SK-N-SH (cell line): ENCODE data around the gene COL28A1. TPM values are rescaled to one million over a fixed set of nuclear protein-coding genes. Genes with fewer than 3 reads are reported as not detected.

Experiments used
- CTCF ChIA-PET: fragments of 300-600, 350-600 bp; formaldehyde crosslinking; extraction: SDS; loops from one replicate; lab custom pipeline; 2021; lab: Yijun Ruan, JAX
- POLR2A ChIA-PET: fragments of 350-600 bp; sonication (Branson Sonifier 250); formaldehyde crosslinking; extraction: SDS; loops from one replicate; lab custom pipeline; 2020; ENCODE audit warnings: antibody characterized with exemption, inconsistent platforms; lab: Yijun Ruan, JAX
- DNase-seq: peaks from one replicate; pipeline ENCODE4 v3.0.0; 2012
- H2AFZ ChIP-seq: fragments of 200-600 bp; sonication (generic); 2 replicates; pipeline ENCODE4 v1.8.1; 2016; ENCODE audit warnings: antibody characterized with exemption, mild to moderate bottlenecking, low read depth
- H3F3A ChIP-seq: fragments of 200-600 bp; sonication (generic); replicated peaks from 2 replicates; pipeline ENCODE3; 2016; ENCODE audit warnings: antibody characterized with exemption, mild to moderate bottlenecking; ENCODE audit not compliant: insufficient read depth
- H3K27ac ChIP-seq, 2 experiments: fragments of 200-500 bp in 1 of 2; fragments of 200-600 bp in 1 of 2; sonication (Bioruptor generic) in 1 of 2; sonication (generic), shearing (Covaris generic) in 1 of 2; 2 replicates each; pipeline versions ENCODE4 v1.5.1 to v1.6.1; 2014 to 2016; ENCODE audit warnings: low read depth in 2 of 2, inconsistent platforms in 1 of 2, low read length in 1 of 2, mild to moderate bottlenecking in 1 of 2, mixed read lengths in 1 of 2
- H3K27me3 ChIP-seq: fragments of 200-600 bp; sonication (generic), shearing (Covaris generic); 2 replicates; pipeline ENCODE4 v1.6.1; 2016; ENCODE audit warnings: mixed run types; ENCODE audit not compliant: insufficient read depth
- H3K36me3 ChIP-seq, 2 experiments: fragments of 200-500 bp in 1 of 2; fragments of 200-600 bp in 1 of 2; sonication (Bioruptor generic) in 1 of 2; sonication (generic) in 1 of 2; replicated peaks in 1 of 2; 2 replicates each; pipeline versions ENCODE3 to v1.5.1; 2014 to 2016; ENCODE audit warnings: low read length in 1 of 2, mild to moderate bottlenecking in 1 of 2; ENCODE audit not compliant: insufficient read depth in 2 of 2, control insufficient read depth in 1 of 2
- H3K4me1 ChIP-seq, 2 experiments: fragments of 200-500 bp in 1 of 2; fragments of 200-600 bp in 1 of 2; sonication (Bioruptor generic) in 1 of 2; sonication (generic), shearing (Covaris generic) in 1 of 2; 2 replicates each; pipeline versions ENCODE4 v1.5.1 to v1.6.1; 2014 to 2016; ENCODE audit warnings: low read depth in 1 of 2, low read length in 1 of 2, mixed run types in 1 of 2; ENCODE audit not compliant: insufficient read depth in 2 of 2, control insufficient read depth in 1 of 2
- H3K4me2 ChIP-seq: fragments of 200-600 bp; sonication (generic), shearing (Covaris generic); 2 replicates; pipeline ENCODE4 v1.6.1; 2017; ENCODE audit warnings: mixed run types
- H3K4me3 ChIP-seq, 2 experiments: fragments of 200-500 bp in 1 of 2; fragments of 200-600 bp in 1 of 2; sonication (Bioruptor generic) in 1 of 2; sonication (generic), shearing (Covaris generic) in 1 of 2; 2 replicates each; pipeline versions ENCODE4 v1.5.1 to v1.8.1; 2014 to 2016; ENCODE audit warnings: low read depth in 2 of 2, inconsistent platforms in 1 of 2, low read length in 1 of 2, mild to moderate bottlenecking in 1 of 2, mixed read lengths in 1 of 2, moderate library complexity in 1 of 2
- H3K79me2 ChIP-seq: fragments of 200-600 bp; sonication (generic); 2 replicates; pipeline ENCODE4 v1.8.1; 2017; ENCODE audit warnings: mild to moderate bottlenecking; ENCODE audit not compliant: insufficient read depth
- H3K9ac ChIP-seq: fragments of 200-600 bp; sonication (generic); 2 replicates; pipeline ENCODE4 v1.6.1; 2017; ENCODE audit warnings: mixed run types
- H3K9me2 ChIP-seq: fragments of 200-600 bp; sonication (generic); 2 replicates; pipeline ENCODE4 v1.6.1; 2017; ENCODE audit warnings: mixed run types
- H3K9me3 ChIP-seq: fragments of 200-600 bp; sonication (generic); 2 replicates; pipeline ENCODE4 v1.6.1; 2017; ENCODE audit warnings: mixed run types, mild to moderate bottlenecking, moderate library complexity
- H4K20me1 ChIP-seq: fragments of 200-600 bp; sonication (generic); 2 replicates; pipeline ENCODE4 v1.6.1; 2017; ENCODE audit warnings: mild to moderate bottlenecking, mixed run types; ENCODE audit not compliant: insufficient read depth
- CHD2 ChIP-seq: fragments of 150-350 bp; IDR thresholded peaks from 2 replicates; pipeline ENCODE4 v1.6.1; 2018; ENCODE audit warnings: low read length; ENCODE audit not compliant: partially characterized antibody
- EZH2phosphoT487 ChIP-seq: fragments of 200-600 bp; sonication (generic); IDR thresholded peaks from 2 replicates; pipeline ENCODE4 v1.6.1; 2017; ENCODE audit warnings: low read depth, mixed run types, mild to moderate bottlenecking, antibody characterized with exemption, moderate library complexity, borderline replicate concordance
- FOXJ3 ChIP-seq: sonication (generic); formaldehyde crosslinking; IDR thresholded peaks from 2 replicates; pipeline ENCODE4 v1.5.1; 2020; ENCODE audit warnings: mild to moderate bottlenecking, missing genetic modification reagents
- GABPA ChIP-seq: IDR thresholded peaks from 2 replicates; pipeline ENCODE4 v1.4.0; 2012; ENCODE audit warnings: low read depth, mild to moderate bottlenecking
- GATA2 ChIP-seq: sonication (generic); formaldehyde crosslinking; IDR thresholded peaks from 2 replicates; pipeline ENCODE4 v1.5.0; 2020; ENCODE audit warnings: mild to moderate bottlenecking, missing genetic modification reagents
- JUND ChIP-seq: IDR thresholded peaks from 2 replicates; pipeline ENCODE4 v1.4.0; 2012
- MEF2A ChIP-seq: IDR thresholded peaks from 2 replicates; pipeline ENCODE4 v1.4.0; 2012; ENCODE audit warnings: low read depth, borderline replicate concordance
- MXI1 ChIP-seq: IDR thresholded peaks from 2 replicates; pipeline ENCODE4 v1.6.1; 2012; ENCODE audit warnings: mild to moderate bottlenecking, low read depth, low read length, improper control_type of control experiment
- NFIC ChIP-seq: IDR thresholded peaks from 2 replicates; pipeline ENCODE4 v1.4.0; 2012; ENCODE audit warnings: borderline replicate concordance
- POLR2AphosphoS5 ChIP-seq: IDR thresholded peaks from 2 replicates; pipeline ENCODE4 v1.6.1; 2012; ENCODE audit warnings: low read depth, low read length
- RCOR1 ChIP-seq: fragments of 150-350 bp; IDR thresholded peaks from 2 replicates; pipeline ENCODE4 v1.6.1; 2017; ENCODE audit warnings: antibody characterized with exemption, low read length
- RFX5 ChIP-seq: IDR thresholded peaks from 2 replicates; pipeline ENCODE4 v1.6.1; 2012; ENCODE audit warnings: mild to moderate bottlenecking, improper control_type of control experiment, low read length
- RXRA ChIP-seq: IDR thresholded peaks from 2 replicates; pipeline ENCODE4 v1.4.0; 2012; ENCODE audit warnings: low read depth, mild to moderate bottlenecking, borderline replicate concordance
- TAF1 ChIP-seq: IDR thresholded peaks from 2 replicates; pipeline ENCODE4 v1.6.1; 2012; ENCODE audit warnings: low read depth, mild to moderate bottlenecking, low read length, moderate library complexity, borderline replicate concordance
- TEAD4 ChIP-seq: IDR thresholded peaks from 2 replicates; pipeline ENCODE4 v1.4.0; 2012; ENCODE audit warnings: mild to moderate bottlenecking, borderline replicate concordance; ENCODE audit not compliant: insufficient read depth
- YY1 ChIP-seq: IDR thresholded peaks from 2 replicates; pipeline ENCODE4 v1.4.0; 2012; ENCODE audit warnings: low read depth, mild to moderate bottlenecking
- WGBS: methylation state at CpG from one replicate; pipeline ENCODE4 v1.1.6; 2017; ENCODE audit warnings: low lambda C conversion rate; 5-methylcytosine and 5-hydroxymethylcytosine counted together
- polyA plus RNA-seq, 3 experiments: library from polyadenylated mRNA; depleted of rRNA; stranded (reverse); fragments of >200 nt; gene quantifications; 2 replicates each; pipeline ENCODE4 v1.2.3, GENCODE V29; 2012
- TF ChIP-seq, protein P1 (sequence below): fragments of 150-350 bp; IDR thresholded peaks from 2 replicates; pipeline ENCODE4 v1.6.1; 2017; ENCODE audit warnings: antibody characterized with exemption, low read length, low read depth, borderline replicate concordance
- TF ChIP-seq, protein P2 (sequence below): IDR thresholded peaks from 2 replicates; pipeline ENCODE4 v1.4.0; 2012; ENCODE audit warnings: low read depth, borderline replicate concordance

Gene COL28A1
- polyA plus RNA-seq, 1 of the 3 experiments (the other 2 are of a cell fraction): not detected

DNA sequence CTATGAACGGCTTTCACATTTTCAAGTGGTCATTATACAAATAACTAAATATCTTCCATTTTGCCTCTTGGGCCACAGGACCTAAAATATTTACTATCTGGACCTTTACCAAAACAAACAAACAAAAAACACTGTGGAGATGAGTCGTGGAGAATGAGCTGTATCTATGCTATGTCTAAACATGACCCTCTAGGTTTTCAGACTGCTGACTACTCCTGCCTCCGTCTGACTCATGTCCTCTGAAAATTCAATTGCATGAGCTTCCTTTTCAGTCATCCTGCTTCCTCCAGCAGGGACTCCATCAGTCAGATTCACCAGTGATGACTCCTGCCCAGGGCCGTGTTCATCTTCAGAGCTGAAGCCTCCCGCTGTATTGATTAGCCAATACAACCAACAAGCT is 96.8 kb downstream of the COL28A1 start (continued):
- peak; percentile 40; the same call in 1 of the 2 replicates for TF ChIP-seq POLR2AphosphoS5
- TF ChIP-seq, protein P1, sequence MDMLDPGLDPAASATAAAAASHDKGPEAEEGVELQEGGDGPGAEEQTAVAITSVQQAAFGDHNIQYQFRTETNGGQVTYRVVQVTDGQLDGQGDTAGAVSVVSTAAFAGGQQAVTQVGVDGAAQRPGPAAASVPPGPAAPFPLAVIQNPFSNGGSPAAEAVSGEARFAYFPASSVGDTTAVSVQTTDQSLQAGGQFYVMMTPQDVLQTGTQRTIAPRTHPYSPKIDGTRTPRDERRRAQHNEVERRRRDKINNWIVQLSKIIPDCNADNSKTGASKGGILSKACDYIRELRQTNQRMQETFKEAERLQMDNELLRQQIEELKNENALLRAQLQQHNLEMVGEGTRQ: no peak
- TF ChIP-seq RFX5: no peak
- TF ChIP-seq TAF1: no peak

DNA sequence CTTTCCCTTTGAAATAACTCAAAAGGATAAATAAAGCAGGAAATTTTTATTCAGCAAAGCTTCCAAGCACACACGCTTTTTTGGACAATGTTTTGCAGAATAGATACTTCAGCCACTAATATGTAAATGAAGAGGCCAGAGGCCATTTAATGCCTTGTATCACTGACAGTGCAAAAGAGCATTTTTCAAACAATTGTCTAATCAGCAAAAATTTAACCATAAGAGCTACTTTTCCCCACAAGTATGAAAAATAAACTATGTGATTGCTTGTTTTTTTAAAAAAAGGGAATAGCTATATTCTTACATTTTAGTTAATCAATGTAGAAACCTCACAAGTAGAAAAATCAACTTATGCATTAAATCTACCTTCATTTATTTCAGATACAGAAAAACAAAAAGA is 99.7 kb downstream of the COL28A1 start:
- Histone ChIP-seq H3K4me3 (no peak overlapping the region), H3K9me3 (no peaks in the 10 kb centered on the region), H2AFZ (no peak overlapping the region; the same call in 1 of the 2 replicates), H3K9ac (no peak overlapping the region), H3K9me2 (no peaks in the 10 kb centered on the region), H3K4me2 (no peak overlapping the region), H4K20me1 (no peaks in the 10 kb centered on the region), H3K27me3 (no peaks in the 10 kb centered on the region), H3K36me3 (no peaks in the 10 kb centered on the region), H3K27ac (no peak overlapping the region), H3K4me1 (peaks cover 3 to 4% of the 10 kb centered on the region in 2 experiments; a peak in 3 of 4 replicates), H3K79me2 (no peaks in the 10 kb centered on the region), H3F3A (peaks cover 5% of the 10 kb centered on the region)
- no peak for TF ChIP-seq RCOR1
- no peak for TF ChIP-seq EZH2phosphoT487
- TF ChIP-seq NFIC: no peak
- no peak for TF ChIP-seq GABPA
- TF ChIP-seq JUND: no peak
- no peak for DNase-seq
- ChIA-PET CTCF (interaction anchor here (1.0 to 3.8 kb wide), 5 partner anchors 10 to 105 kb away, joined by 3 to 43 read pairs (median 3); no protein-coding TSS in a partner anchor), POLR2A (no interaction called here)
- WGBS: 92% methylated on average over 1 of the region's 1 CpG

DNA sequence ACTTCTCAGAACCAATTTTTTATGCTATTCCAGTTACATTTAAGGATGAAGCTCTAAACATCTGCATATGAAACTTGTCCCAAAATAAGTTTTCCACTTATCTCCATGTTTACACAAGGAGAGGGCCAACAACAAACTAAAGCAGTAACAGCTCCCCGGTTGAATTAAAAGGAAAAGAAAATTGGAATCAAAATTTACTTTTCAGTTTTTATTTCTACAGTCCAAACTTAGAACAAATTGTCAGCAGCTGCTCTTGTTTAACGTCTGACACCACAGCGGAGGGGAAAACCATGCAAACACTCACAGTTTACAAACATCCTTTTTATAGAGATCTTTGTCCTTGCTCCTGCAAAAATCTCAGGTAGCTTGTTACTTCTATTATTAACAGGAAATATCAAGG is 101.3 kb downstream of the COL28A1 start:
- H2AFZ ChIP-seq: no peak overlapping the region
- ChIA-PET POLR2A (no interaction called here), CTCF (interaction anchor here (0.8 to 3.8 kb wide), 4 partner anchors 10 to 331 kb away, joined by 3 to 43 read pairs (median 4); no protein-coding TSS in a partner anchor)
- no peaks in the 10 kb centered on the region for H3K9me2 ChIP-seq
- no peaks in the 10 kb centered on the region for H4K20me1 ChIP-seq
- WGBS: 77% methylated on average over 3 of the region's 3 CpGs
- H3K9me3 ChIP-seq: no peaks in the 10 kb centered on the region
- no peak overlapping the region for H3K27ac ChIP-seq
- no peaks in the 10 kb centered on the region for H3K79me2 ChIP-seq
- H3K36me3 ChIP-seq: no peaks in the 10 kb centered on the region
- TF ChIP-seq FOXJ3 (no peak), GATA2 (CRISPR knock-in tag) (no peak), GABPA (no peak), MXI1 (no peak), YY1 (no peak), CHD2 (no peak), TEAD4 (no peak), POLR2AphosphoS5 (no peak), RXRA (no peak), MEF2A (no peak)
- TF ChIP-seq, protein P2, sequence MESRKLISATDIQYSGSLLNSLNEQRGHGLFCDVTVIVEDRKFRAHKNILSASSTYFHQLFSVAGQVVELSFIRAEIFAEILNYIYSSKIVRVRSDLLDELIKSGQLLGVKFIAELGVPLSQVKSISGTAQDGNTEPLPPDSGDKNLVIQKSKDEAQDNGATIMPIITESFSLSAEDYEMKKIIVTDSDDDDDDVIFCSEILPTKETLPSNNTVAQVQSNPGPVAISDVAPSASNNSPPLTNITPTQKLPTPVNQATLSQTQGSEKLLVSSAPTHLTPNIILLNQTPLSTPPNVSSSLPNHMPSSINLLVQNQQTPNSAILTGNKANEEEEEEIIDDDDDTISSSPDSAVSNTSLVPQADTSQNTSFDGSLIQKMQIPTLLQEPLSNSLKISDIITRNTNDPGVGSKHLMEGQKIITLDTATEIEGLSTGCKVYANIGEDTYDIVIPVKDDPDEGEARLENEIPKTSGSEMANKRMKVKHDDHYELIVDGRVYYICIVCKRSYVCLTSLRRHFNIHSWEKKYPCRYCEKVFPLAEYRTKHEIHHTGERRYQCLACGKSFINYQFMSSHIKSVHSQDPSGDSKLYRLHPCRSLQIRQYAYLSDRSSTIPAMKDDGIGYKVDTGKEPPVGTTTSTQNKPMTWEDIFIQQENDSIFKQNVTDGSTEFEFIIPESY: no peak
- no peak overlapping the region for H3K4me3 ChIP-seq
- H3K4me2 ChIP-seq: no peak overlapping the region
- H3K9ac ChIP-seq: no peak overlapping the region
- H3K27me3 ChIP-seq: no peaks in the 10 kb centered on the region
- no peak for DNase-seq
- H3K4me1 ChIP-seq: peaks cover 3 to 6% of the 10 kb centered on the region in 2 experiments; a peak in 3 of 4 replicates
- peaks cover 4% of the 10 kb centered on the region for H3F3A ChIP-seq
